Bronchial epithelial cell (primary cell): Measurements from ENCODE around the gene CDC42EP3. TPM values are rescaled to one million over a fixed set of nuclear protein-coding genes. Genes with fewer than 3 reads are reported as not detected.
A peak's percentile ranks its signal among the peaks of the same experiment; 100 is the strongest.

Source experiments
- DNase-seq: peaks from one replicate; pipeline ENCODE4 v3.0.0-alpha.2; 2010; ENCODE audit warnings: low read depth
- FAIRE-seq: peaks from 2 replicates; lab custom pipeline; 2011; peaks lifted over from hg19 to GRCh38; lab: Jason Lieb, UNC
- H3K27me3 ChIP-seq: 2 replicates; pipeline ENCODE4 v1.5.1; 2011; ENCODE audit warnings: low read length; ENCODE audit not compliant: control insufficient read depth, insufficient read depth
- H3K36me3 ChIP-seq: 2 replicates; pipeline ENCODE4 v1.5.1; 2011; ENCODE audit warnings: low read length; ENCODE audit not compliant: control insufficient read depth, insufficient read depth
- H3K4me3 ChIP-seq: 2 replicates; pipeline ENCODE4 v1.5.1; 2011; ENCODE audit warnings: mild to moderate bottlenecking, low read depth, low read length, control low read depth
- total RNA-seq: library from RNA; depleted of rRNA; stranded (reverse); fragments of >200 nt; gene quantifications from 2 replicates; pipeline ENCODE4 v1.2.1, GENCODE V29; 2014
- TF ChIP-seq, protein P1 (sequence below): IDR thresholded peaks from 2 replicates; pipeline ENCODE4 v1.5.1; 2011; ENCODE audit warnings: mild to moderate bottlenecking, moderate library complexity, low read length, control low read depth, inconsistent platforms; ENCODE audit not compliant: insufficient read depth, severe bottlenecking

The CDC42EP3 gene
- total RNA-seq, 1 donor from 2014 or later, result 10.5 TPM

- Histone ChIP-seq H3K27me3 (no peaks in the 10 kb centered on the region), H3K4me3 (no peak overlapping the region), H3K36me3 (no peaks in the 10 kb centered on the region)
- FAIRE-seq, result no peak
- TF ChIP-seq, protein P1, sequence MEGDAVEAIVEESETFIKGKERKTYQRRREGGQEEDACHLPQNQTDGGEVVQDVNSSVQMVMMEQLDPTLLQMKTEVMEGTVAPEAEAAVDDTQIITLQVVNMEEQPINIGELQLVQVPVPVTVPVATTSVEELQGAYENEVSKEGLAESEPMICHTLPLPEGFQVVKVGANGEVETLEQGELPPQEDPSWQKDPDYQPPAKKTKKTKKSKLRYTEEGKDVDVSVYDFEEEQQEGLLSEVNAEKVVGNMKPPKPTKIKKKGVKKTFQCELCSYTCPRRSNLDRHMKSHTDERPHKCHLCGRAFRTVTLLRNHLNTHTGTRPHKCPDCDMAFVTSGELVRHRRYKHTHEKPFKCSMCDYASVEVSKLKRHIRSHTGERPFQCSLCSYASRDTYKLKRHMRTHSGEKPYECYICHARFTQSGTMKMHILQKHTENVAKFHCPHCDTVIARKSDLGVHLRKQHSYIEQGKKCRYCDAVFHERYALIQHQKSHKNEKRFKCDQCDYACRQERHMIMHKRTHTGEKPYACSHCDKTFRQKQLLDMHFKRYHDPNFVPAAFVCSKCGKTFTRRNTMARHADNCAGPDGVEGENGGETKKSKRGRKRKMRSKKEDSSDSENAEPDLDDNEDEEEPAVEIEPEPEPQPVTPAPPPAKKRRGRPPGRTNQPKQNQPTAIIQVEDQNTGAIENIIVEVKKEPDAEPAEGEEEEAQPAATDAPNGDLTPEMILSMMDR, result no peak
- no peak for DNase-seq
These were observed 39.7 kb downstream of the CDC42EP3 start for GRCh38 chr2:37631698-37632097.

- H3K36me3 ChIP-seq, result no peaks in the 10 kb centered on the region
- no peak for FAIRE-seq
- DNase-seq, result no peak
- no peak overlapping the region for H3K4me3 ChIP-seq
- TF ChIP-seq, protein P1, result no peak
- no peaks in the 10 kb centered on the region for H3K27me3 ChIP-seq
These were observed 40.1 kb downstream of the CDC42EP3 start for GRCh38 chr2:37631292-37631691.

DNA sequence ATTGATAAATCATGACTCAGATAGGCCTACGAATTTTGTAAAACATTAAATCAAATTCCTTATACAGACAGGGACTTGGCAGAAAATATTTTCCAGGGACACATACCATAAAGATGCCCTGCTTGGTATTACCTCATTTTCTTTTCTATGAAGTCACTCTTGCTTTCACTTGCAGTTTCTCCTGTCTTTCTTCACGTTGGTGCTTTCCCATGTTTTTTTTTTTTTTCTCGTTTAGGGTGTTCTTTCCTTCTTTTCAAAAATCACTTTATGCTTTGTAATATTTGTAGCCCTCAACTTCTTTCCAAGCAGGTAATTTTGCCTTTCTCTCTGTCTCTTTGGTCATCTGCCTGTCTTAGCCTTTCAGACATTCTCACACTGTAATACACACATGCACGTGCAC, 40.7 kb downstream of the CDC42EP3 start:
- DNase-seq (no peak), FAIRE-seq (no peak)
- H3K27me3 ChIP-seq, result no peaks in the 10 kb centered on the region
- H3K4me3 ChIP-seq, result no peak overlapping the region
- TF ChIP-seq, protein P1, result no peak
- H3K36me3 ChIP-seq, result no peaks in the 10 kb centered on the region

GRCh38 chr2:37630301-37630700, 41.1 kb downstream of the CDC42EP3 start:
- Histone ChIP-seq H3K4me3 (no peak overlapping the region), H3K36me3 (no peaks in the 10 kb centered on the region), H3K27me3 (no peaks in the 10 kb centered on the region)
- DNase-seq (no peak), FAIRE-seq (no peak)
- TF ChIP-seq, protein P1, result no peak

GRCh38 chr2:37629529-37629928, 41.9 kb downstream of the CDC42EP3 start:
- Histone ChIP-seq H3K36me3 (no peaks in the 10 kb centered on the region), H3K4me3 (no peak overlapping the region), H3K27me3 (no peaks in the 10 kb centered on the region)
- no peak for FAIRE-seq
- DNase-seq, result peak; percentile 90
- TF ChIP-seq, protein P1, result no peak

DNA sequence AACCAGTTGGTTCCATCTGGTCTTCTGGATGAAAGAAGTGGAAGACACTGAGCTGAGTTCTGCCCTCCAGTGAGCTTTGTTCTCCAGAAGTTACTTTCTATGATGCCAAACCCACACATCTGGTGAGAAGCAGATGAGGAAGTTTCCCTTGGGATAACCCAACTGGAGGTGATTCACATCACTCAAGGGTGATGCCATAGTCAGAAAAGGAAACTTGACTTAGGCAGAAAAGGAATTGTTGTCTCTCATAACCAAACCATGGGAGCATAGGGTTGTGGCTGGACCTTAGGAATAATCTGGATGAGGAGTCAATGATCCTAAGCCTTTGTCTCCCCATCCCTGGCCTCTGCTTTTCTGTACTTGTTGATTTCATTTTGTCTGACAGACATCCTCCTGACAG, 43.7 kb downstream of the CDC42EP3 start:
- H3K36me3 ChIP-seq, result no peaks in the 10 kb centered on the region
- H3K4me3 ChIP-seq, result no peak overlapping the region
- FAIRE-seq, result no peak
- peak; percentile 81 for DNase-seq
- no peaks in the 10 kb centered on the region for H3K27me3 ChIP-seq
- TF ChIP-seq, protein P1, result no peak
